HFF-Myc (cell line): ENCODE results near the gene RYR2.

Source experiments
- DNase-seq: peaks from one replicate; pipeline ENCODE4 v3.0.0-alpha.2; 2011; ENCODE audit warnings: low read depth; ENCODE audit errors: extremely low read depth
- H3K4me3 ChIP-seq: replicated peaks from 2 replicates; pipeline ENCODE4 v1.5.1; 2011; ENCODE audit warnings: low read depth, mild to moderate bottlenecking, control low read depth, low read length
- CTCF ChIP-seq: IDR thresholded peaks from 2 replicates; pipeline ENCODE4 v1.5.1; 2012; ENCODE audit warnings: mild to moderate bottlenecking, low read depth, low read length, control low read depth; ENCODE audit errors: missing control alignments

RYR2 gene

GRCh38 chr1:237751090-237751489 lies 709.1 kb downstream of the RYR2 start:
- TF ChIP-seq CTCF = no peak

GRCh38 chr1:237754627-237755026 lies 712.6 kb downstream of the RYR2 start:
- TF ChIP-seq CTCF = no peak
- H3K4me3 ChIP-seq = no peak overlapping the region
- no peak for DNase-seq

More at GRCh38 chr1:237751090-237751489, 709.1 kb downstream of the RYR2 start:
- no peak for DNase-seq
- no peak overlapping the region for H3K4me3 ChIP-seq

- TF ChIP-seq CTCF = no peak
- no peak overlapping the region for H3K4me3 ChIP-seq
- DNase-seq = no peak
These were observed 714.5 kb downstream of the RYR2 start for GRCh38 chr1:237756304-237756967.

- no peak for TF ChIP-seq CTCF
- no peak for DNase-seq
- H3K4me3 ChIP-seq = no peak overlapping the region
These were observed 717.4 kb downstream of the RYR2 start for GRCh38 chr1:237759377-237759776.

DNA sequence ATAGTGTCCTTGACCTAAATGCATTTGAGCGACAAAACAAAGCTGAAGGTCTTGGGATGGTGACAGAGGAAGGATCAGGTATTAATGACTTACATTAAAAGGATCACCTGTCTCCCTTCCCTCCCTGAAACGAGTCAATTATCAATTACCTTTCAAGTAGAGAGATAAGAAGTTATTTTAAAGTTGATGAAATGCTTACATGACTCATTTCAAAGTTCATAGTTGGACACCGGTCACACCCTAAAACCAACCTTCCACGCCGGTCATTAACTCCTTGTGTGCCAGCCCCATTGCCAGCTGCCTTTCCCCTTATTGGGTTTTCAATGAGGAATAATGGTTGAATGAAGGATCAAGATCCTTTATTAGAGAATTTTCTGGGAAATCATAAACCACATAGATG lies 719.0 kb downstream of the RYR2 start:
- no peak for TF ChIP-seq CTCF
- H3K4me3 ChIP-seq = no peak overlapping the region
- no peak for DNase-seq

GRCh38 chr1:237763137-237763536 lies 721.2 kb downstream of the RYR2 start:
- TF ChIP-seq CTCF = no peak
- H3K4me3 ChIP-seq = no peak overlapping the region
- no peak for DNase-seq

- H3K4me3 ChIP-seq = no peak overlapping the region
These were observed 721.8 kb downstream of the RYR2 start for GRCh38 chr1:237763751-237764150.

More at GRCh38 chr1:237763751-237764150, 721.8 kb downstream of the RYR2 start:
- DNase-seq = no peak
- no peak for TF ChIP-seq CTCF
